Astrocyte (in vitro differentiated cells and primary cell): ENCODE data around the gene KCNJ3.

Experiments used
- EZH2 ChIP-seq: IDR thresholded peaks from 2 replicates; pipeline ENCODE4 v1.6.1; 2012; ENCODE audit warnings: mild to moderate bottlenecking, low read length, inconsistent platforms; ENCODE audit not compliant: insufficient read depth
- TF ChIP-seq, protein P1 (sequence below): IDR thresholded peaks from 2 replicates; pipeline ENCODE4 v1.5.1; 2011; ENCODE audit warnings: low read depth, mild to moderate bottlenecking, inconsistent platforms, low read length, moderate library complexity; ENCODE audit not compliant: insufficient read depth

DNA sequence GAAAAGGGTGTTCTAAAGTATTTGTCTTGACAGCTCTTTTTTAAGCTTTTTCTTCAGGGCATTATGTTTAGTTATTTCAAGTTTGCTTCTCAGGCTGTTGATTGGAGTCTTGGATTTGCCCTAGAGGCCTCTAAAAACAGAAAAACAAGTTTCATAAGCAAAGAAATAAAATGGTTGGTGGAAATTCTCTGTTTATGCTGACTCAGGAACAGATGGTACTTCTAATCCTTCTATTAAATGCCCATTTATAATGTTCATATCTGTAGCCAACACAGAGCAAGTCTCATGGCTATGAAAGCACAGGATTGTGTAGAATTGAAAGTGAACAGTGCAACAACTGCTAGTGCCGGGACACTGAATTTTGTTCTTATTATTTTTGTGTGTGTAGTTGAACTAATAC lies 60.4 kb downstream of the KCNJ3 start:
- TF ChIP-seq, protein P1, sequence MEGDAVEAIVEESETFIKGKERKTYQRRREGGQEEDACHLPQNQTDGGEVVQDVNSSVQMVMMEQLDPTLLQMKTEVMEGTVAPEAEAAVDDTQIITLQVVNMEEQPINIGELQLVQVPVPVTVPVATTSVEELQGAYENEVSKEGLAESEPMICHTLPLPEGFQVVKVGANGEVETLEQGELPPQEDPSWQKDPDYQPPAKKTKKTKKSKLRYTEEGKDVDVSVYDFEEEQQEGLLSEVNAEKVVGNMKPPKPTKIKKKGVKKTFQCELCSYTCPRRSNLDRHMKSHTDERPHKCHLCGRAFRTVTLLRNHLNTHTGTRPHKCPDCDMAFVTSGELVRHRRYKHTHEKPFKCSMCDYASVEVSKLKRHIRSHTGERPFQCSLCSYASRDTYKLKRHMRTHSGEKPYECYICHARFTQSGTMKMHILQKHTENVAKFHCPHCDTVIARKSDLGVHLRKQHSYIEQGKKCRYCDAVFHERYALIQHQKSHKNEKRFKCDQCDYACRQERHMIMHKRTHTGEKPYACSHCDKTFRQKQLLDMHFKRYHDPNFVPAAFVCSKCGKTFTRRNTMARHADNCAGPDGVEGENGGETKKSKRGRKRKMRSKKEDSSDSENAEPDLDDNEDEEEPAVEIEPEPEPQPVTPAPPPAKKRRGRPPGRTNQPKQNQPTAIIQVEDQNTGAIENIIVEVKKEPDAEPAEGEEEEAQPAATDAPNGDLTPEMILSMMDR: no peak
- TF ChIP-seq EZH2: no peak
